GM18907 (cell line): ENCODE results near the gene GALNT14.

ENCODE experiments used
- ATAC-seq: cut with Tn5 transposase; IDR thresholded peaks from one replicate; pipeline ENCODE4 v1.9.1; 2021; ENCODE audit warnings: mild to moderate bottlenecking, moderate library complexity; ENCODE audit not compliant: unreplicated experiment

GALNT14 gene

DNA sequence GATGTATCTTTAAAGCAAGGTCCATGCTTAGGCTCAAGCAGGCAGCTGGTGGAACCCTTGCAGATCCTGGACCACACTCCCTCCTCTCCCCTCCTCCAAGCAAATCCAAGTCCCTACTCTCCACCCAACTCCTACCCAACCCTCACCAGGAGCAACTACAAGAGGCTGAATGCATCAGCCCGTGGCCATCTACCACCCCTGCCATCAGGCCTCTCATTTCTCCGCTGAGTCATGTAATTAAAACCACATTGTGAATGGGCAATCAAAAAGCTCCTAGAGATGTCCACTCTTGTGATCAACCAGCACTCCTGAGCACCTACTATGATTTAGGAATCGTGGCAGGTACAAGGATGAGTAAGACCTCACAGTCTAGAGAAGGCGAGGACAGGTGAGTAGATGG is 188.8 kb downstream of the GALNT14 start:
- ATAC-seq: no peak

DNA sequence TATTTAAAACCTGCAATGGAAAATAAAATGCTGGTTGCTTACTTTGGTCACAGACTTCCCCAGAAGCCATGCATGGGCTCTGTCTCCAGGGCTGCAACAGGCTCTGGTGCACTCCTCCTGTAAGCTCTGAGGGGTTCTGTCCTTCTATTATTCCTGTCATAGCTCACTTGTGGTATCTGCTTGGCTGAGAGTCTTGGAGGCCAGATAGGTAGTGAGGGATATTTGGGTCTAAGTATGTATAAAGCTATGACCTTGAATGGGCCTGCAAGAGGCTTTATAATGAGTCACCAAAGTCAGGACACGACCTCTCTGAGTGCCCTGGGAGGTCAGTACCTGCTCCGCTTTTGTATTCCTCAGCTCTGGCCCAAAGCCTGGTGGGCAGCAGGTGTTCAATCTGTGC is 189.4 kb downstream of the GALNT14 start:
- no peak for ATAC-seq

DNA sequence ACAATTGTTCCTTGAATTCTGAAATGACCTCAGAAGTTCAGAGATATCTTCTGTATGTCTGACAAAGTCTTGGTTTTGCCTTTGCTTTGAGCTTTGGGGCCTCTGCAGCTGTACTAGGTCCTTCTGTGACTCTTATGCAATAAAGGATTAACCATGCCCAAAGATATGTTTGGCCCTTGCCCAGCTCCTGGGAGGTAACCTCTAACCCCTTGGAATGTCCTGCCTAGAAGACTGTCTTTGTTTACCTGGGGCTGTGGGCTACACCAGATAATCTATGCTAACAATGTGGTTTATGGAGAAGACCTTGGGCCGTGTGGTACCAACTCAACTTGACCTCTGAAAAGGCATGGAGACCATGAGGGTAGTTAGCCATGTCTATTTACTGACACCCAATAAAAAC is 190.1 kb downstream of the GALNT14 start:
- no peak for ATAC-seq

DNA sequence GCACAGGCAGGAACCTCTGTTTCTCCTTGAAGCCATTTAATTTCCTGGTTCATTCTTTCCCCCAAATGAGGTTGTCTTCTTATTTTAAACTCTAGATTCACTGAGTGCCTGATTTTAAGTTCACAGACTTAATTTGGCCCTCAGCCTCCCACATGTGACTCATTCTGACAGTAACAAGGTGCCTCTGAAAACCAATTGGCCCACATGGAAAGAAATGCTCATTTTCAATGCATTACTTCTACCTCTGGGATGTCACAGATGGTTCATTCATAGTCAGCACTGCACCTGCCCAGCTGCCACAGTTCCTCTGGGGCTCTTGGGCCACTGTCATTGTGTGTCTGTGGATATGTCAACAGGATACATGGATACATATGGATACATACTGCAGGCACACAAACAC is 190.6 kb downstream of the GALNT14 start:
- ATAC-seq: no peak

DNA sequence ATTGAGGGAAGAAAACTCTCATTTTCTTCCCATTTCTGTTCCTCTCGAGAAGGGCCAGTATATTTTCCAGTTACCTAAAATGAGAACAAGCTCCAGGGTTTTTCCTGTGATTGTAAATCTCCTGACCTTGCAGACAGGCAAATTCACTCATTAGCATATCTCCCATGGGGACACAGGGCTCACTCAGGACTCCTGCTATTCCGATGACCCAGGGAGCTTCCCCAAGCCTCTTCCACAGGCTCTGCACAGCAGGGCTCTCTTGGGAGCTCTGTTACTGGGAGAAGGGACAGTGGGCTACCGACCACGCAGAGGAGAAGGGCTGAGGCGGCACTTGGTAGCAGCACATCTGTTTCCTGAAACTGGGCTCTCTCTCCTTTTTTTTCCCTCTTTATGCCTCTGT is 195.8 kb downstream of the GALNT14 start:
- ATAC-seq: no peak

DNA sequence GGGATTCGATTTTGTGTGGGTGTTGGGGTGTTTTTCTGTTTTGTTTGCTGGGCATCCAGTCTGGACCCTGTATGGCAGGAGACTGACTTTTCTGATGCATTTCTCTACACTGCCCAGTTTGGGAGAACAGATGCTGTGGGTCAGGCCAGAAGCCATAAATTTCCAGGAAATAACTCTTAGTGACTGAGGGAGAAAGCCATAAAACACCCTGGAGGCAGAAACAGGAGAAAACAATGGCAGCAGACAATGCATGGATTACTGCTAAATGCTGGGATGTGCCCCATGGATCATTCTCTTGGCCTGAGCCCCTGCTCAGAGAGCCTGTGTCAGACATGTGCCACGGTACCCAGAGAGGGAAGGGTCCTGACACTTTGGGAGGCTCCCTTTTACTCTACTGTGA is 197.4 kb downstream of the GALNT14 start:
- ATAC-seq: no peak

DNA sequence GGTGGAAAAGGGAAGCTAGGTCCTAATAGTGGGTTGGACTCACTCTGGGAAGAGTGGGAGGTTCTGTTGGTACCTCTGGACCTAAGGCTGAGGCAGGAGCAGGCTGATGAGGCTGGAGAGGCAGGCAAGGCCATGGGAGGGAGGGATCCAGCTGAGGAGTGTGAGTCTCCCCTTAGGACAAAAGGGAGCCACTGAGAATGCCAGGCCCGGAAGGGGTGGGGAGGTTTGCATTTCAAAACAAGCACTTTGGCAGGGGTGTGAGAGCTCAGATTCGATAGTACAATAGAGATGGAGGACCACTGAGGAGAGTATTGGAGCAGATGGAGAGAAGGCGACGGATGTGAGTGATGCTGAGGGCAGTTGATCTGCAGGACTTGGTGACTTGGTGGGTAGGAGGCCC is 198.9 kb downstream of the GALNT14 start:
- no peak for ATAC-seq

DNA sequence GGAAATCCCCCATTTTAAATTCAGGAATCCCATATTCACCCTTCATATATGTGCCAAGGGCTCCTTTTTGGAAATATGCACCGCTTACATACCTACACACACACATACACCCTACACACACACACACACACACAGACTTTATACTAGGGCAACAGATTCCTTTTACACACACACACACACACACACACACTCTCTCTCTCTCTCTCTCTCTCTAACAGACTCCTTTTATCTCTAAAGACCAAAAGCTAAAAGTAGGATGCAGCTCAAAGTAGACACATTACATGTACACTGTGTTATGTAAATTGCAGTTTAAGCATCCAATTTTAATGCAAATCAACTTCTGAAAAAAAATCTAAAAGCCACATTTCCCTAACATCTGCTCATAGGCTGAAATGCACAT is 200.0 kb downstream of the GALNT14 start:
- ATAC-seq: no peak

DNA sequence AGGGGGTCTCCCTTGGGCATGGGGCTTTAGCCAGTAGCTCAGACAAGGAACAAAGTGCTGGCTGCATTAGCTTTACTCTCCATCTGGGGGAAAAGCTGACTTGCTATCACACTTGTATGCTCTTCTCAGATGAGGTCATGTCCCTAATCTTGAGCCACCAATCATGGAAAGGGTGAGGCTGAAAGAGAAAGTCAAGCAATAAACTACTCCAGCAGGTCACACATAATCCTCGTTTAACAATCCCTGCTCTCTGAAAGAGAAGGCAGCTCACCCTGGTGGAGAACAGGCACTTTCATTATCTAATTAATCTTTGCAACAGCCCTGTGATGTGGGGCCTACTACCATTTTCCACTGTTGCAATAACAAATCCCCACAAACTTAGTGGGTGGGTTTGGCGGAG is 201.3 kb downstream of the GALNT14 start:
- no peak for ATAC-seq

DNA sequence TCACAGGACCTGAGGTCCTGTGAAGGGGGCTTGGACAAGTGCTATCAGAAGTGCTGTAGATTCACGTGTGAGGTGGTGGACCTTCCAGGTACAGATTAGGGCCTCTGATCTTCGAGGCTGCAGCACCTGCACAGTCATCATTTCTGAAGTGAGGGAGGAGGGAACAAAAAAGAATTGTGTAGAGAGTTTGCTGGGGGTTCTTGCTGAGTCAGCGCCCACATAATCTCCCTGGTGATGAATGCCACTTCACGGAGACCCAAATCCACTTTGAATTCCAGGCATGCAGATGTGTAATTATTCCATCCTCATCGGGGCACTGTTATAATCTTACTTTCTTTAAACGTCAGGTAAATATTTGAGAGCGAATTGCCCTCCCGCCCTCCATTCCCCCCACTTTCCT is 202.4 kb downstream of the GALNT14 start:
- ATAC-seq: no peak

DNA sequence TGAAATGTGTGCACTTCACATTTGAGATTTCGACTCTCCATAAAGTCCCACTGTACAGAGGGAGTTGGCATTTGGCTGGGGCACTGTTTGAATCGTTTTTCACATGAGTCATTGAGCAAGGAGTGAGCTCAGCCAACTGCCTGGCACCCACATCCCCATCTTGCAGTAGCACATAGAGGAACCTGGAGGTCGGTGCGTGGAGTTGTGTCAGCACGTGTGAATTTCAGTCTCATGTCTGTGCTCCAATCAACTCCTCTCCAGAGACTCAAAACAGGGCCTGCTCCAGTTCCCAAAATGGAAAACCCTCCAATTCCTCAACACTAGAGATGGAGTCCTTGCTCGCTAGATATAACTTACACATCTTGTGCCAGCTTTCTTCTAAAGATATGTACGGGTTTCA is 204.2 kb downstream of the GALNT14 start:
- no peak for ATAC-seq

DNA sequence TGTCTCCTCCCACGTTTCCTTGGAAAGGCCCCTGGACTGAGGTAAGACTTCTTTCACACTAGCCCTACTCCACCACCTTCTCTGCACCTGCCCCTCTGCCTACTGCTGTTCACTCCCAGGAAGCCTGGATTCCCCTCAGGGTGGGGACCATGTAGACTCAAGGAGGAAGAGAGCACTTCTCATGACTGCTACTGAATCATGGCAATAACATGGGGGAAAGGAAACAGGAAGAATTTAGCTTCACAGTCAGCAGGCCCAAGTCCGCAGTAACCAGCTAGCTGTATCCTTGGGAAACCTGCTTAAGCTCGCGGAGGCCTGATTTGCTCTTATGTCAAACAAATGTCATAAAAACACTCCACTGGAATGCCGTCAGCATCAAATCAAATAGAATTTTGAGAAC is 204.7 kb downstream of the GALNT14 start:
- ATAC-seq: no peak

DNA sequence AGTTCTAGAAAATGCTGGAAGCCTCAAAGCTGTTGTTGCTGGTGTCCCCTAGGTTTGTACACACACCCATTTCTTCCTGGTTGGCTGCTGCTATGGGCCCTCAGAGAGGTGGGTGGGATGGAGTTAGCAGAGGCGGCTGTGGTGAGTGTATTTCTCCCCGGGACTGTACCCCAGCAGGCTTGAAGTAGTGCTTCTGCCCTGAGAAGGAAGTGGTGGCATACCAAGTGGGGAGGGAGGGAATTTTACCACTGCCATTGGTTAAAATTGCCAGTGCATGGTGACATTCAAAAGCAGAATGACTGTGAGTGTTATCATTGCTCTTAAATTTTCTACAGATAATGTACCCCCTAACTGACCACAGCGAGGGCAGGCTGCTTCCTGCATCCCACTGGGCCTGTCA is 205.4 kb downstream of the GALNT14 start:
- ATAC-seq: no peak

DNA sequence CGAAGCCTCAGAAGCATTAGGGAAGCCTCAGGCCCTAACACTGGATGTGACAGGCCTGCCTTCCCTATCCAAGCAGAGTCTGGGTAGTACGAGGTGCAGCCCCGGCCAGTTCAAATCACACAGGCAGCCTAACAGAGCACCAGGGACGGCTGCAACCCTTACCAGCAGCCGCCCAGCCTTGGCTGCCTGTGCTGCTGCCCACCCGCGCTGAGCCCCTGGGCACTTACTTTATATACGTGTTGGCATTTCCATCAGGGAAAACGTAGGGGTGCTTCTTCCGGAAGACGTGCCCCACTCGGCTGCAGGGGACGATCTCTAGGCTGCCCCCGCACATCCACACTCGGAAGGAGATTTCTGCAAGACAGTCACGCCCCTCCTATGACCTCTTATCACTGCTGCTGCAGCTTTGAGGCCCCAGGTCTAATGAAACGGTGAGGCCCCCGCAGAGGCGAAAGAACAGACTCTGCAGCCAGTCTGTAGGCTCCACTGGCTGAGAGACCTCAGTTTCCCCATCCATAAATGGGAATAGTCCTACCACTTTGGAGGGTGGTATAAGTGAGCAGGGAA is 206.3 kb downstream of the GALNT14 start:
- ATAC-seq: no peak

DNA sequence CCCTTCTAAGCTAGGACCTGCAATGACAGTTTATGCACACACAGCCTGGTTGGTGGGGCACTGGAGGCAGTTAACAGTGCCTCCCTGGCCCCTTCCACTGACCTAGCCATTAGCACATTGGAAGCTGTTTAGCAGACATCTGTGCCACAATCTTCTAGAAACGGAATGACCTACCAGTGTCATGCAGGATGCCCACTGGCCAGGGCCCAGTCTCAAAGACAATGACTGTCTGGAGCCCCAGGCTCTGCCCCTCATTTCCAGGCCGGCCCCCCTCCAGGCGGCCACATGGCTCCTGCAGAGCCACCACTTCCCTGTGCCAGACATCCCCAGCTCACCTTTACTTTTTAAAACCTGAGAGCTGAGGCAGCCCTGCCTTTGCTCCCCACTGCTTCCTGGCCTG is 207.5 kb downstream of the GALNT14 start:
- ATAC-seq: no peak

DNA sequence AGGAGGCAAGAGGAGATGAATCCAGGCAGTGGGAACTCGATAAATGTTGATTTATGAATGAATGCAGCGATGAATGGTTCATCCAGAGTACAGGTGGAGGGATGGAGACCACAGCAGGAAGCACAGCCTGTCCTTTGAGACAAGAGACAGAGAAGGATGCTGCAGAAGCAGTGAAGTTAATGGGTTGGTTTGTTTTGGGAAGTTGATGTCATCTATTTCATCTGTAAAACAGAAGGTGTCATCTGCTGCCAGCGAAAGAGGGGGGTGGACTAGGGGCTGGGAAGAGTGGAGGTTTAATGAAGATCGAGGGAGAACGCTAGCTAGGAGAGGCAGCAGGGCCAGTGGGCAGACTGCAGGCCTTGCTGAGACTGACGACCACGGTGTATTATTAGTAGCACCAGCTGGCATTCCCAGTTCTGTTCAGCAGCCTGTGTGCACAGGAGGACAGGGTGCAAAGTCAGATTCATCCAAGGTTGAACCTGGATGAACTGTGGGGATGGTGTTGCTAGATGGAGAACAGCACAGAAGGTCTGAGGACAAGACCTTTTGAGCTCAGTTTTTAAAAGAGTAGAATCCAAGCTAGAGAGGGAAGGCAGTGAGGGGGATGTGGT is 210.7 kb downstream of the GALNT14 start:
- no peak for ATAC-seq

DNA sequence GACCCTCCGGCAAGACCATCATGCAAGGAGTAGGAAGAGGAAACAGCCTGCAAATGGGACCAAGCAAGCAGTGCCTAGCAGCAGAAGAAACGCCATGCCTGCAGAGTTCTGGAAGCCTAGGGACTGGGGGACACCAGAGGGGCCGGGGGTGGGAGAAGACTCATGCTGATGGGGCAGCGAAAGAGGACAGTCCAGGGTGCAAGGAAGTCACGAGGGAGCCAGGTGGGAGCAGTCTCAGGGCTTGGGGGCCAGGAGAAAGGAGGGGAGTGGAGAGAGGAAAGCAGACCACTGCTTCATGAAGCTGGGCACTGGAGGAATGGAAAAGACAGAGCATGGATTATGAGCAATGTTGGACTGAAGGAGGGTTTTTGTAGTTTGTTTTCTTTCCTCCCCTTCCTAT is 211.6 kb downstream of the GALNT14 start:
- no peak for ATAC-seq

DNA sequence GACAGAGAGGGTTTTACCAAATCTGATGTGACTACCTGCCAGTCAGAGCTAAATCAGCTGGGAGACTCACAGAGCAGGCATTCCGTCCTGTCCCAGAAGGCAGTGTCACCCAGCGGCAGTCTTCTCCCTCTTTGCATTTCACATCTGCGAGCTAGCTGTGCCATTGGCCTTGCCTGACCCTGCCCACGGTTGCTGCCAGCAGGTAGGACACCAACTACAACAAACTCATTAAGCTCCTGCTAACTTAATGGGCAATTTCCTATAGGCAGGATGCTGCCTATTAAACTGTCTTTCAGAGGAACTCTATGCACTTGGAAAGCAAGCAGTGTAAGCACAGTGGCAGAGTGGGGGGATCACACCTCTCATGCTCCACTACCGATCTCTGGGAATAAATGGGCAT is 214.6 kb downstream of the GALNT14 start:
- ATAC-seq: no peak

DNA sequence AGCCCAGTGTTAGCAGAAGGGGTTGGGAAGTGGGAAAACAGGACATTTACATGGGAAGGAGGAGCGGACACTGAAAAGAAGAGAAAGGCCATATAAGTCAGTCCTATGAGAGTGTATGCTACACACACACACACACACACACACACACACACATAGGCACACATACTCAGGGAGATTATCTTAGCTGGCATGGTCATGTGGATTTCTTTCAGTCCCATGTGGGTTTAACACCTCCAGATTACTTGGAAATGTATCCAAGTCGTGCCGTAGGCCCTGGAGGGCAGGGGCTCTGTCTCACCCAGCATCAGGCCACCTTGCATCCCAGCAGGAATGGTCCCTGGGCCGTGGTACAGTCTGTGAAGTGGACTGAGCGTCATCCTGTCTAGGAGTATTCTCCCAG is 217.7 kb downstream of the GALNT14 start:
- ATAC-seq: no peak

DNA sequence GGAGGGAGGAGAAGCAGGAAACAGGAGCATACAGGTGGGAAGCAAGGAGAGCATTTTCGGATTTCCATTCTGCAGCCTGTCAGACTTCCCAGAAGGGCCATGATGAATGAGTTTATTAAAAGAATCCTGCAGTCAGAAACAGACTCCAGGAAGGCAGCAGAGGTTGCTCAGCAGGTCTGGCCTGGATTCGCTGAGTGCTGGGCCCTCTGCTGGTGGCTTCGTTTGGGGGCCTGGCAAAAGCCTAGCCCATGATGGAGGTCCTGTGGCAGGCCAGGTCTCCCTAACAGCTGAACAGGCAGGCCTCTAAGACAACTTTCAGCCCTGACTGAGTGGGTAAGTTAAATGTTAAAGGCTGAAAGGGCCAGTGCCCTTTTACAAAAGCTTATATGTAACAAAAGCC is 222.8 kb downstream of the GALNT14 start:
- no peak for ATAC-seq

DNA sequence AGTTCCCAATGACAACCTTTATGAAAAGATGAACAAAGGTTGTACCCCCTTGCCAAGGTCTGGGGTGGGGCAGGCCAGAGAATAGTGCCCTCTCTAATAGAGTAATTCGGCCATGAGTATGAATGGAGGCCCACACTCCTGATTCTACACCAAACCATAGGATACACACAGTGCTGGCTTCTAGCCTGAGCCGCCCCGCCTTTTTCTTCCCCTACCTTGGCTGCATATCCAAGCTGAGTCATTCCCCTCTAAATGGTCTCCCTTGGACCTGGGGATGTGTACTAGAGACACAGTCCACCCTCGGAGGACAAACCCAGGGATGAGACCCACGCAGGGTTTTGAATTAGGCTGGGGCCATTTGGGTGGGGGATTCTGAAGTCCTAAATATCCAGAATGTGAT is 223.8 kb downstream of the GALNT14 start:
- ATAC-seq: no peak

DNA sequence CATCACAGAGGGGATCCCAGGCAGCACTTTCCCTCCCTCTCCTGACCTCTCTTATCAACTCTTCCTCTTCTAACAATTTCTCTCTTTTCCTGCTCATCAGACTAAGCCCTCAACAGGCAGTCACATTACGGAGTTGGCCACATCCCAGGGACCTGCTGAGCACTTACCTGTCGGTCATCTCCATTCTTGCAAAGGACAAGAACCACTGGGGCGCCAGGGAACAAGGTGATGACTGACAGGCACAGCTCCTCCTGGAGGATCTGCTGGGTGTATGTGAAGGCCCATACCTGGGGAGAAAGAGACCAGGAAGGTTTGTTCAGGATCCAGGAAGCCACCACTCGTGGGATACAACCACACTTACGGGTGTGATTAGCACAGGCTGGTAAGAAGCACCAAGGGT is 226.2 kb downstream of the GALNT14 start:
- ATAC-seq: no peak

DNA sequence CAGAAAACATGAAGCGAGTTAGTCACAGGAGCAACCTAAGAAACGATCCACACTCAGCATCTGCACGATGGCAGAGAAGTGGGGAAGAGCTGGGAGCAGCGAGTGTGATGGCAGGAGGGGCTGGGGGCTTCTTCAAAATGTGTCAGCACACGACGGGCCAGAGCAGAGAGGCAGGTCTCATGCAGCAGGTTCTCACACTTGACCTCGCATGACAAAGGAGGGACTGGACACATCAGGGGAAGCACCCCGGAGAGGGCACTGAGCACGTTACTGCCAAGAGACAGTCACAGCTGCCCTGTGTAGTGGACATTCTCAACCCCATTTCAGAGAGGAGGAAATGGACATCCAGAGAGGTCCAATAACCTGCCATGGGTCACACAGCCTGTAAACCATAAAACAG is 226.9 kb downstream of the GALNT14 start:
- ATAC-seq: no peak
